WTC11 (cell line): ENCODE measurements around the gene CRIP1. TPM values are rescaled to one million over a fixed set of nuclear protein-coding genes. Genes with fewer than 3 reads are reported as not detected.

Experiments
- ATAC-seq: fragments of 200-7000 bp; cut with Tn5 transposase; 2 replicates; pipeline ENCODE4 v1.10.0; 2021; ENCODE audit warnings: mild to moderate bottlenecking, moderate library complexity
- CTCF ChIA-PET: fragments of 300-600 bp; sonication (Branson Sonifier 250); formaldehyde crosslinking; loops from one replicate; lab custom pipeline; 2021; ENCODE audit warnings: antibody characterized with exemption; lab: Charles Lee
- POLR2A ChIA-PET: fragments of 350-600 bp; sonication (Branson Sonifier 250); formaldehyde crosslinking; loops from one replicate; lab custom pipeline; 2021; ENCODE audit warnings: antibody characterized with exemption; lab: Charles Lee
- DNase-seq: peaks from one replicate; pipeline ENCODE4 v3.0.0; 2021; ENCODE audit warnings: low spot score
- H3K27ac Mint-ChIP-seq: 2 replicates; pipeline ENCODE4 v1.8.0; 2021; ENCODE audit warnings: mixed read lengths
- H3K27me3 Mint-ChIP-seq: 2 replicates; pipeline ENCODE4 v1.8.0; 2021; ENCODE audit warnings: low read depth, mild to moderate bottlenecking, moderate library complexity, mixed read lengths
- H3K36me3 Mint-ChIP-seq: 2 replicates; pipeline ENCODE4 v1.8.0; 2021; ENCODE audit warnings: mixed read lengths
- H3K4me1 Mint-ChIP-seq: 2 replicates; pipeline ENCODE4 v1.8.0; 2022; ENCODE audit warnings: mixed read lengths
- H3K4me3 Mint-ChIP-seq: 2 replicates; pipeline ENCODE4 v1.8.0; 2021; ENCODE audit warnings: mild to moderate bottlenecking, moderate library complexity, mixed read lengths
- H3K9me3 Mint-ChIP-seq: 2 replicates; pipeline ENCODE4 v1.8.0; 2021; ENCODE audit warnings: mixed read lengths
- CREB1 ChIP-seq: sonication (generic); formaldehyde crosslinking; IDR thresholded peaks from 2 replicates; pipeline ENCODE4 v1.8.0; 2023; ENCODE audit warnings: mild to moderate bottlenecking, missing genetic modification reagents
- ELF4 ChIP-seq: sonication (generic); formaldehyde crosslinking; IDR thresholded peaks from 2 replicates; pipeline ENCODE4 v1.8.1; 2022; ENCODE audit warnings: low read depth, mild to moderate bottlenecking, moderate library complexity, missing genetic modification reagents
- ESRRA ChIP-seq: sonication (generic); formaldehyde crosslinking; IDR thresholded peaks from 2 replicates; pipeline ENCODE4 v1.8.1; 2022; ENCODE audit warnings: mild to moderate bottlenecking, missing genetic modification reagents, borderline replicate concordance
- GABPB1 ChIP-seq: sonication (generic); formaldehyde crosslinking; IDR thresholded peaks from 2 replicates; pipeline ENCODE4 v1.8.1; 2023; ENCODE audit warnings: mild to moderate bottlenecking, missing genetic modification reagents
- MXD4 ChIP-seq: fragments of 250-450 bp; sonication (Bioruptor Pico); IDR thresholded peaks from 2 replicates; pipeline ENCODE4 v1.8.0; 2021; ENCODE audit warnings: mild to moderate bottlenecking, moderate library complexity, borderline replicate concordance
- NFATC4 ChIP-seq: fragments of 250-450 bp; sonication (Bioruptor Pico); IDR thresholded peaks from 2 replicates; pipeline ENCODE4 v1.9.0; 2021; ENCODE audit warnings: mild to moderate bottlenecking
- SOX15 ChIP-seq: fragments of 250-450 bp; sonication (Bioruptor Pico); IDR thresholded peaks from 2 replicates; pipeline ENCODE4 v1.9.0; 2021; ENCODE audit warnings: mild to moderate bottlenecking
- SP1 ChIP-seq: sonication (generic); formaldehyde crosslinking; conservative IDR thresholded peaks from 2 replicates; pipeline ENCODE4 v1.8.1; 2022; ENCODE audit warnings: missing genetic modification reagents
- TCF7 ChIP-seq: sonication (generic); formaldehyde crosslinking; IDR thresholded peaks from 2 replicates; pipeline ENCODE4 v1.8.0; 2022; ENCODE audit warnings: mild to moderate bottlenecking, low read depth, missing genetic modification reagents, moderate library complexity
- ZBTB21 ChIP-seq: sonication (generic); formaldehyde crosslinking; IDR thresholded peaks from 2 replicates; pipeline ENCODE4 v1.8.1; 2023; ENCODE audit warnings: mild to moderate bottlenecking, missing genetic modification reagents, borderline replicate concordance
- ZNF121 ChIP-seq: sonication (generic); formaldehyde crosslinking; IDR thresholded peaks from 2 replicates; pipeline ENCODE4 v1.8.0; 2023; ENCODE audit warnings: missing genetic modification reagents
- ZNF232 ChIP-seq: sonication (generic); formaldehyde crosslinking; IDR thresholded peaks from 2 replicates; pipeline ENCODE4 v1.8.0; 2022; ENCODE audit warnings: mild to moderate bottlenecking, missing genetic modification reagents
- ZNF263 ChIP-seq: sonication (generic); formaldehyde crosslinking; IDR thresholded peaks from 2 replicates; pipeline ENCODE4 v1.8.1; 2022; ENCODE audit warnings: low read depth, mild to moderate bottlenecking, moderate library complexity, missing genetic modification reagents
- total RNA-seq: library from RNA; stranded (reverse); gene quantifications from 3 replicates; pipeline ENCODE4 v1.2.3, GENCODE V29; 2021
- TF ChIP-seq, protein P1 (sequence below): sonication (generic); formaldehyde crosslinking; IDR thresholded peaks from 2 replicates; pipeline ENCODE4 v1.8.1; 2023; ENCODE audit warnings: mild to moderate bottlenecking, missing genetic modification reagents
- TF ChIP-seq, protein P2 (sequence below): sonication (generic); formaldehyde crosslinking; conservative IDR thresholded peaks from 2 replicates; pipeline ENCODE4 v1.8.1; 2023; ENCODE audit warnings: mild to moderate bottlenecking, low read depth, missing genetic modification reagents, moderate library complexity
- TF ChIP-seq, protein P3 (sequence below): fragments of 250-450 bp; sonication (Bioruptor Pico); conservative IDR thresholded peaks from 2 replicates; pipeline ENCODE4 v1.9.0; 2021; ENCODE audit warnings: mild to moderate bottlenecking
- TF ChIP-seq, protein P4 (sequence below): sonication (generic); formaldehyde crosslinking; IDR thresholded peaks from 2 replicates; pipeline ENCODE4 v1.8.1; 2023; ENCODE audit warnings: mild to moderate bottlenecking, missing genetic modification reagents, moderate library complexity
- TF ChIP-seq, protein P5 (sequence below): sonication (generic); formaldehyde crosslinking; IDR thresholded peaks from 2 replicates; pipeline ENCODE4 v1.8.0; 2022; ENCODE audit warnings: mild to moderate bottlenecking, missing genetic modification reagents
- TF ChIP-seq, protein P6 (sequence below): fragments of 250-450 bp; sonication (Bioruptor Pico); IDR thresholded peaks from 2 replicates; pipeline ENCODE4 v2.1.2; 2022; ENCODE audit warnings: mild to moderate bottlenecking, moderate library complexity
- TF ChIP-seq, protein P7 (sequence below): sonication (generic); formaldehyde crosslinking; IDR thresholded peaks from 2 replicates; pipeline ENCODE4 v1.8.1; 2023; ENCODE audit warnings: mild to moderate bottlenecking, moderate library complexity, missing genetic modification reagents

CRIP1 gene
- total RNA-seq, 1 experiment from 2014 or later: 9.0 TPM

DNA sequence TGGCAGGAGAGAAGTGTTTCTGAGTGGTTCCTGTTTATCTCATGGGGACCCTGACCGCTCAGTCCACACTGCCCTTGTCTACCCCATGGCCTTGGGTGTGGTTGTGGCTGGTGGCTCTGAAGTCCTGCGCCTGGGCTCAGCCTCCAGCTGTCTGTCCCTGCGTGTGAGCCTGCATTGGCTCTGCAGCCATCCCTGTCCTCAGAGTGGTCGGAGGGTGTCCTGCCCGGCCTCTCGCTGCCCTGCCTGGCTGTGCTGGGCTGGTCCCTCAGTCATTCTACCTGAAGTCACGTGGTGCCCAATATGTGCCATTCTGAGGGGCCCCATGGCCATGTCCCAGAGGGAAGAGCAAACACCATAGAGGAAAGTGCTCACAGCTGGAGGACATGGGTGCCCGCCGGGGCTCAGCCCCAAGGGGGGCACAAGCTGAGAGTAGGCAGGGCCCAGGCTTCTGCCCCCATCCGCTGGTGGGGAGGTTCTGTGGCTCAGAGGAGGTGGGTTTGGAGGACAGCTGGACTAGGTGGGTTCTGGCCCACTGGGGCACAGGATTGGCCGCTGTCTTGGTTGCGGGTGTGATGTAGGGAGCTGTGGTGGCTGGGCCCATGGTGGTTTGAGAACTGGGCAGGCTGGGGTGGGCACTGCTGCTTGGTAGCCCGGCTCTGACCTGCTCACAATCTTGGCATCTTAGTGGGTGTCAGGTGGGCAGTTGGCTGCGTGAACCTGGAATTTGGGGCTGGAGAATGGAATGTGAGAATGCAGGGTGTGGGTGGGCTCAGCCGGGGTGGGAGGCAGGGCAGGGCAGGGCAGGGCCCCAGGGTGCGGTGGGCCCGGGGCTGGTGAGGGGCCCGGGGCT is 16.0 kb downstream of the CRIP1 start:
- Mint-ChIP-seq H3K4me3 (no peak overlapping the region), H3K4me1 (no peaks in the 10 kb centered on the region), H3K9me3 (no peaks in the 10 kb centered on the region), H3K27me3 (peaks cover 2% of the 10 kb centered on the region), H3K27ac (no peak overlapping the region), H3K36me3 (no peaks in the 10 kb centered on the region)
- TF ChIP-seq TCF7 (CRISPR knock-in tag) (no peak), SOX15 (CRISPR knock-in tag) (no peak), MXD4 (CRISPR knock-in tag) (no peak), GABPB1 (CRISPR knock-in tag) (no peak)
- ATAC-seq (no peak), DNase-seq (no peak)
- CTCF ChIA-PET: interaction anchor here (0.6 kb wide), 1 partner anchor 132 kb away, joined by 4 read pairs; no protein-coding TSS in a partner anchor
- POLR2A ChIA-PET: no interaction called here

DNA sequence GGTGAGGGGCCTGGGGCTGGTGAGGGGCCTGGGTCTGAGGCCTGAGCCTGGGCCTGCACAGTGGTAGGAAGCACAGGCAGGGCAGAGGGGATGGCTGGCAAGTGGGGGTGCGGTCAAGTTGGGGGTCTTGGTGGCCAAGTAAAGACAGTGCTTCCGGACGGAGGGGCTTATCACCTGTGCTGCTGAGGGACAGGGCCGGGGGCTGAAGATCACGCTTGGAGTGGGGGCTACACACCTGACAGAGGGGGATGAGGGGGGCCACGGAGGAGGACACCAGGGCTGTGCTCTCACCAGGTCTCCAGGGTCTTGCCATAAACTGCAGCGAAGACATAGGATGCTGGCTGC is 16.6 kb downstream of the CRIP1 start:
- peaks cover 4% of the 10 kb centered on the region for H3K27me3 Mint-ChIP-seq
- CTCF ChIA-PET: no interaction called here
- no peak overlapping the region for H3K4me3 Mint-ChIP-seq
- H3K36me3 Mint-ChIP-seq: no peaks in the 10 kb centered on the region
- H3K4me1 Mint-ChIP-seq: no peaks in the 10 kb centered on the region
- H3K27ac Mint-ChIP-seq: no peak overlapping the region
- no peak for ATAC-seq
- no peak for DNase-seq
- POLR2A ChIA-PET: no interaction called here
- no peaks in the 10 kb centered on the region for H3K9me3 Mint-ChIP-seq
- no peak for TF ChIP-seq ELF4 (CRISPR knock-in tag)
- no peak for TF ChIP-seq ESRRA (CRISPR knock-in tag)
- TF ChIP-seq, protein P1, sequence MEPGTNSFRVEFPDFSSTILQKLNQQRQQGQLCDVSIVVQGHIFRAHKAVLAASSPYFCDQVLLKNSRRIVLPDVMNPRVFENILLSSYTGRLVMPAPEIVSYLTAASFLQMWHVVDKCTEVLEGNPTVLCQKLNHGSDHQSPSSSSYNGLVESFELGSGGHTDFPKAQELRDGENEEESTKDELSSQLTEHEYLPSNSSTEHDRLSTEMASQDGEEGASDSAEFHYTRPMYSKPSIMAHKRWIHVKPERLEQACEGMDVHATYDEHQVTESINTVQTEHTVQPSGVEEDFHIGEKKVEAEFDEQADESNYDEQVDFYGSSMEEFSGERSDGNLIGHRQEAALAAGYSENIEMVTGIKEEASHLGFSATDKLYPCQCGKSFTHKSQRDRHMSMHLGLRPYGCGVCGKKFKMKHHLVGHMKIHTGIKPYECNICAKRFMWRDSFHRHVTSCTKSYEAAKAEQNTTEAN (CRISPR knock-in tag): no peak
- TF ChIP-seq, protein P2, sequence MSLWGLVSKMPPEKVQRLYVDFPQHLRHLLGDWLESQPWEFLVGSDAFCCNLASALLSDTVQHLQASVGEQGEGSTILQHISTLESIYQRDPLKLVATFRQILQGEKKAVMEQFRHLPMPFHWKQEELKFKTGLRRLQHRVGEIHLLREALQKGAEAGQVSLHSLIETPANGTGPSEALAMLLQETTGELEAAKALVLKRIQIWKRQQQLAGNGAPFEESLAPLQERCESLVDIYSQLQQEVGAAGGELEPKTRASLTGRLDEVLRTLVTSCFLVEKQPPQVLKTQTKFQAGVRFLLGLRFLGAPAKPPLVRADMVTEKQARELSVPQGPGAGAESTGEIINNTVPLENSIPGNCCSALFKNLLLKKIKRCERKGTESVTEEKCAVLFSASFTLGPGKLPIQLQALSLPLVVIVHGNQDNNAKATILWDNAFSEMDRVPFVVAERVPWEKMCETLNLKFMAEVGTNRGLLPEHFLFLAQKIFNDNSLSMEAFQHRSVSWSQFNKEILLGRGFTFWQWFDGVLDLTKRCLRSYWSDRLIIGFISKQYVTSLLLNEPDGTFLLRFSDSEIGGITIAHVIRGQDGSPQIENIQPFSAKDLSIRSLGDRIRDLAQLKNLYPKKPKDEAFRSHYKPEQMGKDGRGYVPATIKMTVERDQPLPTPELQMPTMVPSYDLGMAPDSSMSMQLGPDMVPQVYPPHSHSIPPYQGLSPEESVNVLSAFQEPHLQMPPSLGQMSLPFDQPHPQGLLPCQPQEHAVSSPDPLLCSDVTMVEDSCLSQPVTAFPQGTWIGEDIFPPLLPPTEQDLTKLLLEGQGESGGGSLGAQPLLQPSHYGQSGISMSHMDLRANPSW (CRISPR knock-in tag): no peak
- TF ChIP-seq, protein P3, sequence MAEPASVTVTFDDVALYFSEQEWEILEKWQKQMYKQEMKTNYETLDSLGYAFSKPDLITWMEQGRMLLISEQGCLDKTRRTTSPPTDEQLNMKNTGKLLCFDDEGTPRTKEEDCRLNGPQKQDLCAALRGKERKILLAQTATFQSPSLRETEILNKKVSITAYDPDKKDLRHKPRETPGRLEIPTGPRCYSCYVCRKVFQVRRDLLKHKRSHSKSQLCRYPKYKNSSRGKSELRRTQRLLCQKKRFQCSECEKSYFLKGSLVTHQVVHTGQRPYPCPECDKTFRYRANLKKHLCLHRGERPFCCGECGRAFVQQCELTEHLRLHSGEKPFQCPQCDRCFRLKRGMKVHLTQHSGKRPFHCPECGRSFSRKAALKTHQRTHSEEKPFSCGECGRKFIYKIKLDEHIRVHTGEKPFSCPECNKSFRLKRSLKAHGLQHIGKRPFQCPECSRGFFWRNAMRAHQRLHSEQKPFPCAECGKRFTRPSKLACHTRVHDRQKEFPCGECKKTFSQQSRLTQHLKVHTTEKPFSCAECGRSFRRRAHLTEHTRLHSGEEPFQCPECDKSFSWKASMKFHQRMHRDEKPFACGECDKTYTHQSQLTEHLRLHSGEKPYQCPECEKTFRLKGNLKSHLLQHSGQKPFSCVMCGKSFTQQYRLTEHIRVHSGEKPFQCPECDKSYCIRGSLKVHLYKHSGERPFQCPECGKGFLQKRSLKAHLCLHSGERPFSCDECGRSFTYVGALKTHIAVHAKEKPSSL: no peak
- TF ChIP-seq NFATC4 (CRISPR knock-in tag): no peak
- TF ChIP-seq, protein P4, sequence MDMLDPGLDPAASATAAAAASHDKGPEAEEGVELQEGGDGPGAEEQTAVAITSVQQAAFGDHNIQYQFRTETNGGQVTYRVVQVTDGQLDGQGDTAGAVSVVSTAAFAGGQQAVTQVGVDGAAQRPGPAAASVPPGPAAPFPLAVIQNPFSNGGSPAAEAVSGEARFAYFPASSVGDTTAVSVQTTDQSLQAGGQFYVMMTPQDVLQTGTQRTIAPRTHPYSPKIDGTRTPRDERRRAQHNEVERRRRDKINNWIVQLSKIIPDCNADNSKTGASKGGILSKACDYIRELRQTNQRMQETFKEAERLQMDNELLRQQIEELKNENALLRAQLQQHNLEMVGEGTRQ: no peak
- TF ChIP-seq, protein P5, sequence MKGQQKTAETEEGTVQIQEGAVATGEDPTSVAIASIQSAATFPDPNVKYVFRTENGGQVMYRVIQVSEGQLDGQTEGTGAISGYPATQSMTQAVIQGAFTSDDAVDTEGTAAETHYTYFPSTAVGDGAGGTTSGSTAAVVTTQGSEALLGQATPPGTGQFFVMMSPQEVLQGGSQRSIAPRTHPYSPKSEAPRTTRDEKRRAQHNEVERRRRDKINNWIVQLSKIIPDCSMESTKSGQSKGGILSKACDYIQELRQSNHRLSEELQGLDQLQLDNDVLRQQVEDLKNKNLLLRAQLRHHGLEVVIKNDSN (CRISPR knock-in tag): no peak
- TF ChIP-seq ZBTB21: no peak
- TF ChIP-seq ZNF232 (CRISPR knock-in tag): no peak
- TF ChIP-seq, protein P6, sequence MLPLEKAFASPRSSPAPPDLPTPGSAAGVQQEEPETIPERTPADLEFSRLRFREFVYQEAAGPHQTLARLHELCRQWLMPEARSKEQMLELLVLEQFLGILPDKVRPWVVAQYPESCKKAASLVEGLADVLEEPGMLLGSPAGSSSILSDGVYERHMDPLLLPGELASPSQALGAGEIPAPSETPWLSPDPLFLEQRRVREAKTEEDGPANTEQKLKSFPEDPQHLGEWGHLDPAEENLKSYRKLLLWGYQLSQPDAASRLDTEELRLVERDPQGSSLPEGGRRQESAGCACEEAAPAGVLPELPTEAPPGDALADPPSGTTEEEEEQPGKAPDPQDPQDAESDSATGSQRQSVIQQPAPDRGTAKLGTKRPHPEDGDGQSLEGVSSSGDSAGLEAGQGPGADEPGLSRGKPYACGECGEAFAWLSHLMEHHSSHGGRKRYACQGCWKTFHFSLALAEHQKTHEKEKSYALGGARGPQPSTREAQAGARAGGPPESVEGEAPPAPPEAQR (CRISPR knock-in tag): no peak
- no peak for TF ChIP-seq ZNF263 (CRISPR knock-in tag)
- no peak for TF ChIP-seq ZNF121 (CRISPR knock-in tag)
- TF ChIP-seq SP1 (CRISPR knock-in tag): no peak
- TF ChIP-seq, protein P7, sequence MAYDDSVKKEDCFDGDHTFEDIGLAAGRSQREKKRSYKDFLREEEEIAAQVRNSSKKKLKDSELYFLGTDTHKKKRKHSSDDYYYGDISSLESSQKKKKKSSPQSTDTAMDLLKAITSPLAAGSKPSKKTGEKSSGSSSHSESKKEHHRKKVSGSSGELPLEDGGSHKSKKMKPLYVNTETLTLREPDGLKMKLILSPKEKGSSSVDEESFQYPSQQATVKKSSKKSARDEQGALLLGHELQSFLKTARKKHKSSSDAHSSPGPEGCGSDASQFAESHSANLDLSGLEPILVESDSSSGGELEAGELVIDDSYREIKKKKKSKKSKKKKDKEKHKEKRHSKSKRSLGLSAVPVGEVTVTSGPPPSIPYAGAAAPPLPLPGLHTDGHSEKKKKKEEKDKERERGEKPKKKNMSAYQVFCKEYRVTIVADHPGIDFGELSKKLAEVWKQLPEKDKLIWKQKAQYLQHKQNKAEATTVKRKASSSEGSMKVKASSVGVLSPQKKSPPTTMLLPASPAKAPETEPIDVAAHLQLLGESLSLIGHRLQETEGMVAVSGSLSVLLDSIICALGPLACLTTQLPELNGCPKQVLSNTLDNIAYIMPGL (CRISPR knock-in tag): no peak
- no peak for TF ChIP-seq CREB1 (CRISPR knock-in tag)
